Panc1 (cell line): ENCODE measurements around the gene ZNF451. TPM values are rescaled to one million over a fixed set of nuclear protein-coding genes. Genes with fewer than 3 reads are reported as not detected.

Source experiments
- ATAC-seq: fragments of 200-7000 bp; cut with Tn5 transposase; 2 replicates; pipeline ENCODE4 v1.9.1; 2020; ENCODE audit warnings: mild to moderate bottlenecking, moderate library complexity
- BruUV-seq: library from RNA; stranded (reverse); fragments of 400-500 nt; replicated peaks from 2 replicates; lab custom pipeline; 2021; lab: Mats Ljungman, UMichigan
- CTCF ChIA-PET: fragments of 300-600 bp; sonication (Branson Sonifier 250); formaldehyde crosslinking; loops from one replicate; lab custom pipeline; 2022; ENCODE audit warnings: antibody characterized with exemption; lab: Charles Lee
- POLR2A ChIA-PET: fragments of 300-600 bp; sonication (Branson Sonifier 250); formaldehyde crosslinking; loops from one replicate; lab custom pipeline; 2022; ENCODE audit warnings: antibody characterized with exemption; lab: Charles Lee
- DNase-seq: peaks from one replicate; pipeline ENCODE4 v3.0.0-alpha.2; 2010; ENCODE audit warnings: low read depth, low spot score
- H3K27ac ChIP-seq: 2 replicates; pipeline ENCODE4 v1.5.1; 2011; ENCODE audit warnings: mild to moderate bottlenecking, low read length, inconsistent platforms
- H3K27me3 ChIP-seq: fragments of 200-500 bp; sonication (Bioruptor generic); 2 replicates; pipeline ENCODE4 v1.6.0; 2014; ENCODE audit warnings: low read length, inconsistent platforms; ENCODE audit not compliant: control insufficient read depth, insufficient read depth
- H3K36me3 ChIP-seq: fragments of 200-500 bp; sonication (Bioruptor generic); 2 replicates; pipeline ENCODE4 v1.5.1; 2014; ENCODE audit warnings: inconsistent platforms, mild to moderate bottlenecking, low read length, moderate library complexity; ENCODE audit not compliant: control insufficient read depth, insufficient read depth
- H3K4me1 ChIP-seq: 2 replicates; pipeline ENCODE4 v1.5.1; 2011; ENCODE audit warnings: inconsistent platforms, mild to moderate bottlenecking, low read length, moderate library complexity; ENCODE audit not compliant: control insufficient read depth, insufficient read depth
- H3K4me3 ChIP-seq, 2 experiments: 2 replicates each; pipeline ENCODE4 v1.5.1; 2011 to 2012; ENCODE audit warnings: low read depth in 2 of 2, low read length in 2 of 2, mild to moderate bottlenecking in 2 of 2, inconsistent platforms in 1 of 2, moderate library complexity in 1 of 2
- H3K9me3 ChIP-seq: fragments of 200-500 bp; sonication (Bioruptor generic); 2 replicates; pipeline ENCODE4 v1.5.1; 2014; ENCODE audit warnings: low read depth, mild to moderate bottlenecking, inconsistent platforms, low read length, moderate library complexity; ENCODE audit not compliant: control insufficient read depth, insufficient read depth
- POLR2AphosphoS5 ChIP-seq: IDR thresholded peaks from 2 replicates; pipeline ENCODE4 v1.6.1; 2012; ENCODE audit warnings: mild to moderate bottlenecking, low read depth, low read length, moderate library complexity
- SIN3A ChIP-seq: IDR thresholded peaks from 2 replicates; pipeline ENCODE4 v1.6.1; 2012; ENCODE audit warnings: low read depth, mild to moderate bottlenecking, low read length, moderate library complexity, borderline replicate concordance; ENCODE audit not compliant: insufficient read depth
- TCF7L2 ChIP-seq: IDR thresholded peaks from 2 replicates; pipeline ENCODE4 v1.6.1; 2011; ENCODE audit warnings: mild to moderate bottlenecking, low read depth, low read length, inconsistent platforms
- in situ Hi-C: cut with HindIII; loops from 2 replicates; pipeline ENCODE4 v1.10.0; 2016; ENCODE audit warnings: low sequenced_read_pairs, low pct_unique_long_range_greater_than_20kb
- intact Hi-C: fragments of 100-400 bp; cut with micrococcal nuclease; formaldehyde crosslinking; loops from one replicate; pipeline ENCODE4 v1.10.0; 2022; ENCODE audit not compliant: unreplicated experiment
- total RNA-seq: library from RNA; stranded (reverse); gene quantifications from one replicate; pipeline ENCODE4 v1.2.1, GENCODE V29; 2021; ENCODE audit not compliant: unreplicated experiment
- TF ChIP-seq, protein P1 (sequence below), 2 experiments: IDR thresholded peaks; 2 replicates each; pipeline ENCODE4 v1.6.1; 2011 to 2012; ENCODE audit warnings: low read depth in 2 of 2, control low read depth in 1 of 2, low read length in 1 of 2, mild to moderate bottlenecking in 1 of 2, moderate library complexity in 1 of 2; ENCODE audit not compliant: insufficient read depth in 1 of 2
- TF ChIP-seq, protein P2 (sequence below): fragments of 450-650 bp; IDR thresholded peaks from 2 replicates; pipeline ENCODE4 v1.5.1; 2017; ENCODE audit warnings: mild to moderate bottlenecking

ZNF451 gene
- total RNA-seq, 1 experiment from 2014 or later: 71.1 TPM

DNA sequence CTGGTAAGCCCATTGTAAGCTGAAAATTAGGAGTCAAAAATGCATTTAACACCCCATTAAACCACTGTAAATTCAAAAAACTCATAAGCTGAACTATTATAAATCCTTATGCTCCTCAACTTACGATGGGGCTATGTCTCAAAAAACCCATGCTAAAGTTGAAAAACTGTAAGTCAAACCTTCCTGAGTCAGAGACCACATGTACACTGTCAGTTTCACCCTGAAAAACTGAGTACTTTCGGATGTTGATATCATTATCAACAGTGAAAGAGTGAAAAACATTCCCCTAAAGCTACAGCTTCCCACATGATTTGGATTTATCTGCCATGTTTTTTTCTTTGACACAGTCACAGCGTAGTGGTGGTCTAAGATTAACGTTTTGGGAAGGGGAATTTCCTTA is 117.9 kb downstream of the ZNF451 start:
- in situ Hi-C loops (no loop called here), intact Hi-C loops (no loop called here)
- CTCF ChIA-PET: no interaction called here
- Histone ChIP-seq H3K36me3 (no peaks in the 10 kb centered on the region), H3K4me1 (peaks cover 3% of the 10 kb centered on the region; the same call in 1 of the 2 replicates), H3K9me3 (no peaks in the 10 kb centered on the region), H3K4me3 (no peak overlapping the region), H3K27me3 (no peaks in the 10 kb centered on the region), H3K27ac (no peak overlapping the region)
- POLR2A ChIA-PET: no interaction called here
- no TSS peak for BruUV-seq
- TF ChIP-seq, protein P1, sequence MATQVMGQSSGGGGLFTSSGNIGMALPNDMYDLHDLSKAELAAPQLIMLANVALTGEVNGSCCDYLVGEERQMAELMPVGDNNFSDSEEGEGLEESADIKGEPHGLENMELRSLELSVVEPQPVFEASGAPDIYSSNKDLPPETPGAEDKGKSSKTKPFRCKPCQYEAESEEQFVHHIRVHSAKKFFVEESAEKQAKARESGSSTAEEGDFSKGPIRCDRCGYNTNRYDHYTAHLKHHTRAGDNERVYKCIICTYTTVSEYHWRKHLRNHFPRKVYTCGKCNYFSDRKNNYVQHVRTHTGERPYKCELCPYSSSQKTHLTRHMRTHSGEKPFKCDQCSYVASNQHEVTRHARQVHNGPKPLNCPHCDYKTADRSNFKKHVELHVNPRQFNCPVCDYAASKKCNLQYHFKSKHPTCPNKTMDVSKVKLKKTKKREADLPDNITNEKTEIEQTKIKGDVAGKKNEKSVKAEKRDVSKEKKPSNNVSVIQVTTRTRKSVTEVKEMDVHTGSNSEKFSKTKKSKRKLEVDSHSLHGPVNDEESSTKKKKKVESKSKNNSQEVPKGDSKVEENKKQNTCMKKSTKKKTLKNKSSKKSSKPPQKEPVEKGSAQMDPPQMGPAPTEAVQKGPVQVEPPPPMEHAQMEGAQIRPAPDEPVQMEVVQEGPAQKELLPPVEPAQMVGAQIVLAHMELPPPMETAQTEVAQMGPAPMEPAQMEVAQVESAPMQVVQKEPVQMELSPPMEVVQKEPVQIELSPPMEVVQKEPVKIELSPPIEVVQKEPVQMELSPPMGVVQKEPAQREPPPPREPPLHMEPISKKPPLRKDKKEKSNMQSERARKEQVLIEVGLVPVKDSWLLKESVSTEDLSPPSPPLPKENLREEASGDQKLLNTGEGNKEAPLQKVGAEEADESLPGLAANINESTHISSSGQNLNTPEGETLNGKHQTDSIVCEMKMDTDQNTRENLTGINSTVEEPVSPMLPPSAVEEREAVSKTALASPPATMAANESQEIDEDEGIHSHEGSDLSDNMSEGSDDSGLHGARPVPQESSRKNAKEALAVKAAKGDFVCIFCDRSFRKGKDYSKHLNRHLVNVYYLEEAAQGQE (IDR thresholded peaks at IDR 0.05; ENCODE audit: insufficient read depth in 1 of 2, low read depth in 2 of 2, low read length in 1 of 2): no peak
- TF ChIP-seq SIN3A: no peak
- TF ChIP-seq TCF7L2: no peak
- TF ChIP-seq POLR2AphosphoS5: no peak
- TF ChIP-seq, protein P2, sequence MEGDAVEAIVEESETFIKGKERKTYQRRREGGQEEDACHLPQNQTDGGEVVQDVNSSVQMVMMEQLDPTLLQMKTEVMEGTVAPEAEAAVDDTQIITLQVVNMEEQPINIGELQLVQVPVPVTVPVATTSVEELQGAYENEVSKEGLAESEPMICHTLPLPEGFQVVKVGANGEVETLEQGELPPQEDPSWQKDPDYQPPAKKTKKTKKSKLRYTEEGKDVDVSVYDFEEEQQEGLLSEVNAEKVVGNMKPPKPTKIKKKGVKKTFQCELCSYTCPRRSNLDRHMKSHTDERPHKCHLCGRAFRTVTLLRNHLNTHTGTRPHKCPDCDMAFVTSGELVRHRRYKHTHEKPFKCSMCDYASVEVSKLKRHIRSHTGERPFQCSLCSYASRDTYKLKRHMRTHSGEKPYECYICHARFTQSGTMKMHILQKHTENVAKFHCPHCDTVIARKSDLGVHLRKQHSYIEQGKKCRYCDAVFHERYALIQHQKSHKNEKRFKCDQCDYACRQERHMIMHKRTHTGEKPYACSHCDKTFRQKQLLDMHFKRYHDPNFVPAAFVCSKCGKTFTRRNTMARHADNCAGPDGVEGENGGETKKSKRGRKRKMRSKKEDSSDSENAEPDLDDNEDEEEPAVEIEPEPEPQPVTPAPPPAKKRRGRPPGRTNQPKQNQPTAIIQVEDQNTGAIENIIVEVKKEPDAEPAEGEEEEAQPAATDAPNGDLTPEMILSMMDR: no peak
- no peak for DNase-seq
- ATAC-seq: no peak

DNA sequence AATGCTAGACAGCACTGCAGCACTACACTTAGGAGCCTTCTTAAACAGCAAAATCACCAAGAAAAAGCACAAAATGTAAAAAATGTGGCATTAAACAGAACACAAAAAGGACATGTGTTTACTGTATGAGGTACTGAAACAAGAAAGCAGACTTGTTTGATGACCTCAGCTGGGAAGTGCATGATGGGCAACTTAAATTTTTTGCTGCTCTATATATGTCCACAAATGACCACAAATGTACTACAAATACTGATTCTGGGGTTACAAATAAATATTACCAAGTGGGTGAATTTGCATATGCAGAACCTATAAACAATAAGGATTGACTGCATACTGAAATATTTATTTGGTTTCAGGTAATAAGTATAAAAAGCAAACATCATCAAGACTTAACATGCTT is 119.0 kb downstream of the ZNF451 start:
- ChIA-PET POLR2A (no interaction called here), CTCF (no interaction called here)
- no peaks in the 10 kb centered on the region for H3K27me3 ChIP-seq
- TF ChIP-seq, protein P1 (IDR thresholded peaks at IDR 0.05; ENCODE audit: insufficient read depth in 1 of 2, low read depth in 2 of 2, low read length in 1 of 2): no peak
- TF ChIP-seq, protein P2: no peak
- no peak for TF ChIP-seq TCF7L2
- TF ChIP-seq POLR2AphosphoS5: no peak
- TF ChIP-seq SIN3A: no peak
- no TSS peak for BruUV-seq
- ATAC-seq: no peak
- peaks cover 3% of the 10 kb centered on the region; the same call in 1 of the 2 replicates for H3K4me1 ChIP-seq
- H3K36me3 ChIP-seq: no peaks in the 10 kb centered on the region
- no peak overlapping the region for H3K27ac ChIP-seq
- intact Hi-C loops: no loop called here
- H3K4me3 ChIP-seq: no peak overlapping the region
- DNase-seq: no peak
- in situ Hi-C loops: no loop called here
- H3K9me3 ChIP-seq: no peaks in the 10 kb centered on the region
